BLaER1 treated with 17β-estradiol and CSF1 and Interleukin-3, amounts not matched to agents 10 nM and 100 nM (cell line): ENCODE measurements around the gene KLK4.
A peak's percentile ranks its signal among the peaks of the same experiment; 100 is the strongest.

Experiments used
- H3K27ac ChIP-seq, 11 experiments: shearing (Covaris generic); formaldehyde crosslinking; 2 replicates each; pipeline ENCODE4 v1.8.1; 2022
- H3K27me3 ChIP-seq, 11 experiments: shearing (Covaris generic); formaldehyde crosslinking; 2 replicates each; pipeline ENCODE4 v1.8.1; 2022
- H3K36me3 ChIP-seq, 11 experiments: shearing (Covaris generic); formaldehyde crosslinking; 2 replicates each; pipeline ENCODE4 v1.8.1; 2022
- H3K4me1 ChIP-seq, 10 experiments: shearing (Covaris generic); formaldehyde crosslinking; 2 replicates each; pipeline ENCODE4 v1.8.1; 2022
- H3K4me2 ChIP-seq, 11 experiments: shearing (Covaris generic); formaldehyde crosslinking; 2 replicates each; pipeline ENCODE4 v1.8.1; 2022
- H3K4me3 ChIP-seq, 10 experiments: shearing (Covaris generic); formaldehyde crosslinking; 2 replicates each; pipeline ENCODE4 v1.8.1; 2022
- H3K9ac ChIP-seq, 11 experiments: shearing (Covaris generic); formaldehyde crosslinking; 2 replicates each; pipeline ENCODE4 v1.8.1; 2022
- H3K9me3 ChIP-seq, 11 experiments: shearing (Covaris generic); formaldehyde crosslinking; replicated peaks in 1 of 11; 2 replicates each; pipeline ENCODE4 v1.8.1; 2022
- H4K20me1 ChIP-seq, 11 experiments: shearing (Covaris generic); formaldehyde crosslinking; 2 replicates each; pipeline ENCODE4 v1.8.1; 2022
- Cebpa-rat ChIP-seq, 11 experiments: shearing (Covaris generic); IDR thresholded peaks; 2 replicates each; pipeline ENCODE4 v1.8.1; 2022

Gene KLK4

DNA sequence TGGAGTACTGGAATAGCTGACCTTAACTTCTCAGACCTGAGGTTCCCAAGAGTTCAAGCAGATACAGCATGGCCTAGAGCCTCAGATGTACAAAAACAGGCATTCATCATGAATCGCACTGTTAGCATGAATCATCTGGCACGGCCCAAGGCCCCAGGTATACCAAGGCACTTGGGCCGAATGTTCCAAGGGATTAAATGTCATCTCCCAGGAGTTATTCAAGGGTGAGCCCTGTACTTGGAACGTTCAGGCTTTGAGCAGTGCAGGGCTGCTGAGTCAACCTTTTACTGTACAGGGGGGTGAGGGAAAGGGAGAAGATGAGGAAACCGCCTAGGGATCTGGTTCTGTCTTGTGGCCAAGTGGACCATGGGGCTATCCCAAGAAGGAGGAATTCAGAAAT is 50.2 kb downstream of the KLK4 start:
- peaks cover 14 to 23% (median 18%) of the 10 kb centered on the region in 11 experiments; a peak in 20 of 22 replicates for H3K9me3 ChIP-seq
- H3K4me1 ChIP-seq, result peaks cover 0 to 8% (median 0%) of the 10 kb centered on the region in 10 experiments; a peak in 5 of 20 replicates
- no peak overlapping the region for H3K4me2 ChIP-seq
- H3K27me3 ChIP-seq, result no peaks in the 10 kb centered on the region
- no peak for TF ChIP-seq Cebpa-rat (IDR thresholded peaks at IDR 0.05)
- no peak overlapping the region for H3K9ac ChIP-seq
- H3K27ac ChIP-seq, result no peak overlapping the region
- H4K20me1 ChIP-seq, result no peaks in the 10 kb centered on the region
- H3K4me3 ChIP-seq, result no peak overlapping the region
- no peaks in the 10 kb centered on the region for H3K36me3 ChIP-seq

GRCh38 chr19:50859849-50860248 is 51.3 kb downstream of the KLK4 start:
- no peaks in the 10 kb centered on the region for H3K36me3 ChIP-seq
- TF ChIP-seq Cebpa-rat (IDR thresholded peaks at IDR 0.05), result no peak
- H3K27me3 ChIP-seq, result no peaks in the 10 kb centered on the region
- no peak overlapping the region for H3K4me3 ChIP-seq
- no peaks in the 10 kb centered on the region for H4K20me1 ChIP-seq
- H3K4me2 ChIP-seq, result no peak overlapping the region
- peaks cover 14 to 23% (median 18%) of the 10 kb centered on the region in 11 experiments; a peak in 20 of 22 replicates for H3K9me3 ChIP-seq
- no peak overlapping the region for H3K27ac ChIP-seq
- peaks cover 0 to 9% (median 0%) of the 10 kb centered on the region in 10 experiments; a peak in 5 of 20 replicates for H3K4me1 ChIP-seq
- no peak overlapping the region for H3K9ac ChIP-seq

DNA sequence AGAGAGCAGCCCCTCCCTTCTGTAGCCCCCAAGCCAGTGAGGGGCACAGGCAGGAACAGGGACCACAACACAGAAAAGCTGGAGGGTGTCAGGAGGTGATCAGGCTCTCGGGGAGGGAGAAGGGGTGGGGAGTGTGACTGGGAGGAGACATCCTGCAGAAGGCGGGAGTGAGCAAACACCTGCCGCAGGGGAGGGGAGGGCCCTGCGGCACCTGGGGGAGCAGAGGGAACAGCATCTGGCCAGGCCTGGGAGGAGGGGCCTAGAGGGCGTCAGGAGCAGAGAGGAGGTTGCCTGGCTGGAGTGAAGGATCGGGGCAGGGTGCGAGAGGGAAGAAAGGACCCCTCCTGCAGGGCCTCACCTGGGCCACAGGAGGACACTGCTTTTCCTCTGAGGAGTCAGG is 52.3 kb downstream of the KLK4 start:
- Histone ChIP-seq H3K4me1 (peaks cover 0 to 9% (median 0%) of the 10 kb centered on the region in 10 experiments; a peak in 5 of 20 replicates), H3K4me2 (no peak overlapping the region), H3K27me3 (no peaks in the 10 kb centered on the region), H4K20me1 (no peaks in the 10 kb centered on the region), H3K27ac (no peak overlapping the region), H3K4me3 (no peak overlapping the region), H3K9ac (no peak overlapping the region), H3K9me3 (peaks cover 14 to 23% (median 18%) of the 10 kb centered on the region in 11 experiments; a peak in 20 of 22 replicates), H3K36me3 (no peaks in the 10 kb centered on the region)
- TF ChIP-seq Cebpa-rat (IDR thresholded peaks at IDR 0.05), result no peak

DNA sequence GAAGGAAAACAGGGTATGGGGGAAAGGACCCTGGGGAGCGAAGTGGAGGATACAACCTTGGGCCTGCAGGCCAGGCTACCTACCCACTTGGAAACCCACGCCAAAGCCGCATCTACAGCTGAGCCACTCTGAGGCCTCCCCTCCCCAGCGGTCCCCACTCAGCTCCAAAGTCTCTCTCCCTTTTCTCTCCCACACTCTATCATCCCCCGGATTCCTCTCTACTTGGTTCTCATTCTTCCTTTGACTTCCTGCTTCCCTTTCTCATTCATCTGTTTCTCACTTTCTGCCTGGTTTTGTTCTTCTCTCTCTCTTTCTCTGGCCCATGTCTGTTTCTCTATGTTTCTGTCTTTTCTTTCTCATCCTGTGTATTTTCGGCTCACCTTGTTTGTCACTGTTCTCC is 53.8 kb downstream of the KLK4 start:
- H3K36me3 ChIP-seq, result no peaks in the 10 kb centered on the region
- H3K4me3 ChIP-seq, result no peak overlapping the region
- H3K4me1 ChIP-seq, result peaks cover 0 to 9% (median 0%) of the 10 kb centered on the region in 10 experiments; a peak in 5 of 20 replicates
- H4K20me1 ChIP-seq, result no peaks in the 10 kb centered on the region
- no peak for TF ChIP-seq Cebpa-rat (IDR thresholded peaks at IDR 0.05)
- H3K27ac ChIP-seq, result no peak overlapping the region
- H3K9ac ChIP-seq, result no peak overlapping the region
- peaks cover 14 to 23% (median 18%) of the 10 kb centered on the region in 11 experiments; a peak in 20 of 22 replicates for H3K9me3 ChIP-seq
- H3K4me2 ChIP-seq, result peak overlapping the region in 2 of 11 experiments; percentile 29; a peak in 2 of 22 replicates
- no peaks in the 10 kb centered on the region for H3K27me3 ChIP-seq
